H1 (cell line): ENCODE data around the gene EIF5A2. TPM values are rescaled to one million over a fixed set of nuclear protein-coding genes. Genes with fewer than 3 reads are reported as not detected.

ENCODE experiments used
- CTCF ChIA-PET: fragments of 300-600 bp; sonication (Branson Sonifier 250); formaldehyde crosslinking; loops from one replicate; lab custom pipeline; 2021; ENCODE audit not compliant: partially characterized antibody; lab: Charles Lee
- POLR2A ChIA-PET: fragments of 300-600 bp; sonication (Branson Sonifier 250); formaldehyde crosslinking; loops from one replicate; lab custom pipeline; 2021; ENCODE audit warnings: inconsistent platforms; ENCODE audit not compliant: partially characterized antibody; lab: Charles Lee
- DNase-seq, 2 experiments: peaks; one replicate each; pipeline versions ENCODE4 v3.0.0 to v3.0.0-alpha.2; 2010 to 2022; ENCODE audit warnings: low spot score in 2 of 2, low read depth in 1 of 2, mixed read lengths in 1 of 2
- FAIRE-seq: peaks from 2 replicates; lab custom pipeline; 2011; peaks lifted over from hg19 to GRCh38; lab: Jason Lieb, UNC
- H2AFZ ChIP-seq: 2 replicates; pipeline ENCODE4 v1.8.1; 2012; ENCODE audit warnings: low read length, inconsistent platforms
- H2AK5ac ChIP-seq: 2 replicates; pipeline ENCODE4 v1.6.1; 2013; ENCODE audit warnings: low read depth, low read length
- H2BK120ac ChIP-seq: replicated peaks from 2 replicates; pipeline ENCODE3; 2013; ENCODE audit warnings: low read depth, low read length, inconsistent platforms
- H2BK12ac ChIP-seq: 2 replicates; pipeline ENCODE4 v1.6.1; 2013; ENCODE audit warnings: low read depth, low read length
- H2BK15ac ChIP-seq: 2 replicates; pipeline ENCODE4 v1.6.1; 2013; ENCODE audit warnings: low read length
- H2BK20ac ChIP-seq: 2 replicates; pipeline ENCODE4 v1.6.1; 2013; ENCODE audit warnings: low read length
- H2BK5ac ChIP-seq: 2 replicates; pipeline ENCODE4 v1.6.1; 2013; ENCODE audit warnings: low read depth, low read length
- H3K14ac ChIP-seq: 2 replicates; pipeline ENCODE4 v1.6.1; 2013; ENCODE audit warnings: inconsistent platforms; ENCODE audit not compliant: insufficient read length
- H3K18ac ChIP-seq: 2 replicates; pipeline ENCODE4 v1.6.1; 2013; ENCODE audit warnings: low read length; ENCODE audit errors: extremely low read depth
- H3K23ac ChIP-seq: 2 replicates; pipeline ENCODE4 v1.6.1; 2013; ENCODE audit warnings: inconsistent platforms; ENCODE audit not compliant: insufficient read length
- H3K23me2 ChIP-seq: 2 replicates; pipeline ENCODE4 v1.6.1; 2013; ENCODE audit warnings: low read depth, low read length
- H3K27ac ChIP-seq: 2 replicates; pipeline ENCODE4 v1.6.1; 2011; ENCODE audit warnings: low read depth, low read length, inconsistent platforms
- H3K27me3 ChIP-seq, 4 experiments: replicated peaks in 1 of 4; 1 replicate in 1 of 4; 2 replicates in 3 of 4; pipeline versions ENCODE4 v1.6.1 to v1.8.1; 2011 to 2013; ENCODE audit warnings: low read length in 3 of 4, mild to moderate bottlenecking in 3 of 4, inconsistent platforms in 2 of 4, mixed read lengths in 2 of 4, moderate library complexity in 1 of 4; ENCODE audit not compliant: control insufficient read depth in 3 of 4, insufficient read depth in 3 of 4; ENCODE audit errors: extremely low read depth in 1 of 4
- H3K36me3 ChIP-seq, 4 experiments: 2 replicates each; pipeline versions ENCODE4 v1.6.1 to v1.8.1; 2011 to 2013; ENCODE audit warnings: mild to moderate bottlenecking in 4 of 4, low read length in 3 of 4, moderate library complexity in 2 of 4, control low read depth in 1 of 4, inconsistent platforms in 1 of 4; ENCODE audit not compliant: insufficient read depth in 4 of 4, control insufficient read depth in 2 of 4
- H3K4ac ChIP-seq: replicated peaks from 2 replicates; pipeline ENCODE3; 2013; ENCODE audit warnings: low read length, low read depth, mixed read lengths, inconsistent platforms; ENCODE audit not compliant: insufficient read length
- H3K4me1 ChIP-seq, 4 experiments: replicated peaks in 1 of 4; 1 replicate in 1 of 4; 2 replicates in 3 of 4; pipeline versions ENCODE4 v1.6.1 to v1.8.1; 2011 to 2013; ENCODE audit warnings: low read length in 3 of 4, inconsistent platforms in 2 of 4, mixed read lengths in 1 of 4; ENCODE audit not compliant: insufficient read depth in 4 of 4, control insufficient read depth in 3 of 4
- H3K4me2 ChIP-seq, 2 experiments: 2 replicates each; pipeline versions ENCODE4 v1.6.1 to v1.8.1; 2011 to 2013; ENCODE audit warnings: low read depth in 2 of 2, low read length in 2 of 2, control low read depth in 1 of 2, inconsistent platforms in 1 of 2, mild to moderate bottlenecking in 1 of 2; ENCODE audit not compliant: insufficient read depth in 1 of 2
- H3K4me3 ChIP-seq, 4 experiments: fragments of 200-600, 300-600 bp in 1 of 4; sonication (generic), shearing (Covaris generic), sonication (Bioruptor Twin) in 1 of 4; 2 replicates each; pipeline versions ENCODE4 v1.5.1 to v1.8.1; 2011 to 2016; ENCODE audit warnings: low read length in 4 of 4, low read depth in 3 of 4, control low read depth in 2 of 4, inconsistent platforms in 2 of 4, mild to moderate bottlenecking in 2 of 4, mixed read lengths in 1 of 4, moderate library complexity in 1 of 4; ENCODE audit not compliant: insufficient read depth in 2 of 4; ENCODE audit errors: extremely low read depth in 1 of 4
- H3K56ac ChIP-seq: replicated peaks from 2 replicates; pipeline ENCODE3; 2013; ENCODE audit warnings: low read depth, mild to moderate bottlenecking, mixed read lengths, low read length, inconsistent platforms; ENCODE audit not compliant: insufficient read length
- H3K79me1 ChIP-seq: 2 replicates; pipeline ENCODE4 v1.6.1; 2013; ENCODE audit warnings: low read depth, low read length, control low read depth
- H3K79me2 ChIP-seq, 2 experiments: 2 replicates each; pipeline versions ENCODE4 v1.6.1 to v1.8.1; 2012 to 2013; ENCODE audit warnings: low read length in 2 of 2, mild to moderate bottlenecking in 2 of 2, inconsistent platforms in 1 of 2; ENCODE audit not compliant: insufficient read depth in 2 of 2, control insufficient read depth in 1 of 2
- H3K9ac ChIP-seq, 4 experiments: replicated peaks in 1 of 4; 1 replicate in 1 of 4; 2 replicates in 3 of 4; pipeline versions ENCODE4 v1.6.1 to v1.8.1; 2011 to 2013; ENCODE audit warnings: low read depth in 3 of 4, low read length in 3 of 4, control low read depth in 2 of 4, mild to moderate bottlenecking in 2 of 4, moderate library complexity in 2 of 4, inconsistent platforms in 1 of 4; ENCODE audit errors: extremely low read depth in 1 of 4
- H3K9me3 ChIP-seq, 2 experiments: 2 replicates each; pipeline versions ENCODE4 v1.6.1 to v1.8.1; 2012 to 2013; ENCODE audit warnings: mild to moderate bottlenecking in 2 of 2, moderate library complexity in 2 of 2, control low read depth in 1 of 2, inconsistent platforms in 1 of 2, low read depth in 1 of 2, low read length in 1 of 2, mixed read lengths in 1 of 2; ENCODE audit not compliant: insufficient read depth in 2 of 2
- H4K20me1 ChIP-seq, 2 experiments: replicated peaks in 1 of 2; 2 replicates each; pipeline versions ENCODE3 to v1.8.1; 2011 to 2013; ENCODE audit warnings: inconsistent platforms in 2 of 2, low read length in 2 of 2, mild to moderate bottlenecking in 1 of 2; ENCODE audit not compliant: insufficient read depth in 2 of 2, control insufficient read depth in 1 of 2
- H4K5ac ChIP-seq: 2 replicates; pipeline ENCODE4 v1.6.1; 2013; ENCODE audit warnings: low read length, low read depth, mixed read lengths, inconsistent platforms; ENCODE audit not compliant: insufficient read length
- H4K8ac ChIP-seq: 2 replicates; pipeline ENCODE4 v1.8.0; 2013; ENCODE audit warnings: mild to moderate bottlenecking, moderate library complexity, low read length, inconsistent platforms; ENCODE audit not compliant: insufficient read depth; ENCODE audit errors: extremely low read depth
- H4K91ac ChIP-seq: replicated peaks from 2 replicates; pipeline ENCODE3; 2013; ENCODE audit warnings: low read length, mixed read lengths, inconsistent platforms; ENCODE audit not compliant: insufficient read length
- BRCA1 ChIP-seq: IDR thresholded peaks from 2 replicates; pipeline ENCODE4 v1.6.1; 2012; ENCODE audit warnings: low read depth, low read length, improper control_type of control experiment
- CEBPB ChIP-seq: IDR thresholded peaks from 2 replicates; pipeline ENCODE4 v1.6.1; 2012; ENCODE audit warnings: low read depth, low read length
- CHD1 ChIP-seq: IDR thresholded peaks from 2 replicates; pipeline ENCODE4 v1.6.1; 2012; ENCODE audit warnings: low read depth, low read length, improper control_type of control experiment
- CTBP2 ChIP-seq: IDR thresholded peaks from 2 replicates; pipeline ENCODE4 v1.7.0; 2011; ENCODE audit warnings: borderline replicate concordance, mild to moderate bottlenecking, moderate library complexity, mixed read lengths, low read length; ENCODE audit not compliant: insufficient read depth, insufficient read length
- EP300 ChIP-seq, 2 experiments: IDR thresholded peaks; 1 replicate in 1 of 2; 2 replicates in 1 of 2; pipeline ENCODE4 v1.6.1; 2011 to 2012; ENCODE audit warnings: low read depth in 2 of 2, low read length in 2 of 2, mild to moderate bottlenecking in 2 of 2, borderline replicate concordance in 1 of 2, inconsistent platforms in 1 of 2, moderate library complexity in 1 of 2
- GABPA ChIP-seq: IDR thresholded peaks from 2 replicates; pipeline ENCODE4 v1.6.1; 2011; ENCODE audit warnings: mild to moderate bottlenecking, low read length, moderate library complexity, borderline replicate concordance; ENCODE audit not compliant: insufficient read depth
- JUN ChIP-seq: IDR thresholded peaks from 2 replicates; pipeline ENCODE4 v1.6.1; 2011; ENCODE audit warnings: low read depth, mild to moderate bottlenecking, improper control_type of control experiment, low read length
- KDM5A ChIP-seq: fragments of 200-600 bp; IDR thresholded peaks from 2 replicates; pipeline ENCODE4 v1.7.1; 2012; ENCODE audit warnings: mild to moderate bottlenecking, low read length, inconsistent platforms, mixed read lengths
- POLR2AphosphoS5 ChIP-seq: IDR thresholded peaks from 2 replicates; pipeline ENCODE4 v1.6.1; 2011; ENCODE audit warnings: low read depth, low read length
- POU5F1 ChIP-seq: IDR thresholded peaks from 2 replicates; pipeline ENCODE4 v1.6.1; 2011; ENCODE audit warnings: low read depth, mild to moderate bottlenecking, low read length, moderate library complexity
- RBBP5 ChIP-seq: IDR thresholded peaks from 2 replicates; pipeline ENCODE4 v1.7.1; 2012; ENCODE audit warnings: low read depth, mild to moderate bottlenecking, inconsistent platforms, low read length, moderate library complexity, borderline replicate concordance
- SAP30 ChIP-seq: fragments of 300-600 bp; sonication (generic); IDR thresholded peaks from 2 replicates; pipeline ENCODE4 v1.7.1; 2012; ENCODE audit warnings: low read length, moderate library complexity, mild to moderate bottlenecking, inconsistent platforms; ENCODE audit not compliant: insufficient read depth, insufficient replicate concordance
- TCF12 ChIP-seq: IDR thresholded peaks from 2 replicates; pipeline ENCODE4 v1.6.1; 2011; ENCODE audit warnings: low read depth, mild to moderate bottlenecking, low read length
- WGBS, 2 experiments: shearing (Covaris generic) in 1 of 2; methylation state at CpG; one replicate each; pipeline versions ENCODE4 v1.1.6 to v1.1.7; 2013 to 2015; ENCODE audit warnings: low lambda C conversion rate in 2 of 2, mixed read lengths in 2 of 2, inconsistent platforms in 1 of 2, low coverage in 1 of 2, missing lambda C conversion rate in 1 of 2; ENCODE audit not compliant: insufficient replicate concordance in 2 of 2, insufficient coverage in 1 of 2, insufficient read length in 1 of 2; ENCODE audit errors: extremely low coverage in 1 of 2, missing lambda C conversion rate in 1 of 2; 5-methylcytosine and 5-hydroxymethylcytosine counted together
- polyA plus RNA-seq, 7 experiments: library from polyadenylated mRNA; depleted of rRNA in 3 of 7; stranded (reverse) in 5 of 7; unstranded in 2 of 7; fragments of >200 nt in 5 of 7; fragments of 200-250 nt in 2 of 7; gene quantifications; 1 replicate in 5 of 7; 2 replicates in 1 of 7; 4 replicates in 1 of 7; pipeline versions ENCODE4 v1.2.1 to v1.2.3, GENCODE V29; 2011 to 2013; ENCODE audit warnings: missing spikeins in 2 of 7, mixed read lengths in 2 of 7
- total RNA-seq: library from RNA; stranded (reverse); fragmentation: NEBNext Ultra II Directional; extraction: Animal tissue kit (Norgen Biotek cat#: 25700); gene quantifications from 2 replicates; pipeline ENCODE4 v1.2.1, GENCODE V29; 2021

Gene EIF5A2
- total and polyA plus RNA-seq, 2 of the 8 experiments (the other 6 are each of a cell fraction or from before 2014, with no cell fraction given), result 1.5 to 15.0 TPM

- Histone ChIP-seq H3K23ac (no peak overlapping the region), H3K27ac (no peak overlapping the region), H2BK20ac (no peak overlapping the region), H4K8ac (no peak overlapping the region), H4K91ac (no peak overlapping the region), H3K4me1 (no peaks in the 10 kb centered on the region), H3K36me3 (no peaks in the 10 kb centered on the region; a peak in 1 of 8 replicates), H3K79me2 (no peaks in the 10 kb centered on the region), H3K4me2 (no peak overlapping the region), H3K9ac (no peak overlapping the region), H2AK5ac (no peak overlapping the region), H3K27me3 (no peaks in the 10 kb centered on the region), H2BK5ac (no peak overlapping the region), H3K4me3 (no peak overlapping the region), H3K79me1 (no peaks in the 10 kb centered on the region), H3K4ac (no peak overlapping the region), H2BK12ac (no peak overlapping the region), H3K14ac (no peak overlapping the region), H4K20me1 (no peaks in the 10 kb centered on the region), H2BK15ac (no peak overlapping the region), H3K18ac (no peak overlapping the region), H3K23me2 (no peaks in the 10 kb centered on the region), H4K5ac (no peak overlapping the region), H3K56ac (no peak overlapping the region), H2AFZ (no peak overlapping the region), H2BK120ac (no peak overlapping the region), H3K9me3 (0 out of 4 replicates have a peak, but pooled peaks cover 2% of the 10 kb centered on the region in 2 experiments)
- ChIA-PET CTCF (no interaction called here), POLR2A (interaction anchor here (2.0 kb wide), 1 partner anchor 27 kb away, joined by 6 read pairs; the partner anchor contains the start of gene RPL22L1)
- DNase-seq, result no peak
- no peak for FAIRE-seq
- WGBS, 2 experiments, result 100% methylated on average over 1 of the region's 1 CpG; no CpG with 5 or more reads in 1 of the 2 experiments
- TF ChIP-seq SAP30, result no peak
- no peak for TF ChIP-seq JUN
- TF ChIP-seq RBBP5, result no peak
- no peak for TF ChIP-seq EP300 (IDR thresholded peaks at IDR 0.05; ENCODE audit: borderline replicate concordance in 1 of 2, low read depth in 2 of 2, low read length in 2 of 2)
- no peak for TF ChIP-seq KDM5A
- TF ChIP-seq POLR2AphosphoS5, result no peak
- no peak for TF ChIP-seq CEBPB
- no peak for TF ChIP-seq POU5F1
- no peak for TF ChIP-seq CHD1
- TF ChIP-seq TCF12, result no peak
- no peak for TF ChIP-seq CTBP2
- TF ChIP-seq BRCA1, result no peak
- no peak for TF ChIP-seq GABPA
Observed at GRCh38 chr3:170896781-170897180, 11.7 kb downstream of the EIF5A2 start.
